Measurements from ENCODE around the gene SLC16A10.
"Not testable (repeated sequence)": the region's sequence is repeated elsewhere in the genome, so short reads cannot be mapped to it uniquely, and the experiment has no call there.

SLC16A10 gene

DNA sequence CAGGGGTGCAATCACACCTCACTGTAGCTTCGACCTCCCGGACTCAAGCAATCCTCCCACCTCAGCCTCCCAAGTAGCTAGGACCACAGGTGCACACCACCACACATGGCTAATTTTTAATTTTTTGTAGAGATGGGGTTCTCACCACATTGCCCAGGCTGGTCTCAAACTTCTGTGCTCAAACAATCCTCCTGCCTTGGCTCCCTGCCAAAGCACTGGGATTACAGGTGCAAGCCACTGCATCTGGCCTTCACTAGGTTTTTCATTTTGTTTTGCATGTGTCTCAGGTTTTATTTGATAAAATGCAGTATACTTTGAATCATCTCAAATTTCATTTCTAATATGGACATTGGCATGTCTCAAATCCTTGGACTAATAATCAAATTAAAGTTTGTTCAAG lies 98.7 kb downstream of the SLC16A10 start:
- DNase-seq (ENCODE audit: low spot score) = no peak

DNA sequence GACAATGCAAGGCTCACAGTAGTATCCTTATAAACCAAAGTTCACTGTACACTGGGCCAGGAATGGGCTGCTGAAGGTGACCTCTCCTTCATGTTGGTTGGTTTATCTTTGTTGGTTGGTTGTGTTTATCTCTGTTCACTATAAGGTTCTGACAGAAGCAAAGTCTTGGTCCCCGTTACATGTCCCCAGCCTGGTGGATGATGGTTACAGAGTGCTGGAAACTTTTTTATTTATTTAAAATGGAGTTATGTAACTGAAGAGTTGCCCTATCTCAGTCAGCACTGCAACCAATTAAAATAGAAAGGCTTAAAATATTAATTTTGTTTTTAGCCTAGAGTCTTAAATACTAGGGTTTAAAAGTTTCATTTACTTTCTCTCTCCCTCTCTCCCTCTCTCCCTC lies 100.6 kb downstream of the SLC16A10 start:
- DNase-seq (ENCODE audit: low spot score) = no peak

DNA sequence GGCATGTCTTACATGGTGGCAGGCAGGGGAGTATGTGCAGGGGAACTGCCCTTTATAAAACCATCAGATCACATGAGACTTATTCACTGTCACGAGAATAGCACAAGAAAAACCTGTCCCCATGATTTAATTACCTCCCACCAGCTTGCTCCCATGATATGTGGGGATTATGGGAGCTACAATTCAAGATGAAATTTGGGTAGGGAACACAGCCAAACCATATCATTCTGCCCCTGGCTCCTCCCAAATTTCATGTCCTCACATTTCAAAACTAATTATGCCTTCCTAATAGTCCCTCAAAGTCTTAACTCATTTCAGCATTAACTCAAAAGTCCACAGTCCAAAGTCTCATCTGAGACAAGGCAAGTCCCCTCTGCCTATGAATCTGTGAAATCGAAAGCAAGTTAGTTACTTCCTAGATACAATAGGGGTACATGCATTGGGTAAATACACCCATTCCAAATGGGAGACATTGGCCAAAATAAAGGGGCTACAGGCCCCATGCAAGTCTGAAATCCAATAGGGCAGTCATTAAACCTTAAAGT lies 102.4 kb downstream of the SLC16A10 start:
- DNase-seq (ENCODE audit: low spot score) = not testable (repeated sequence)

GRCh38 chr6:111190637-111191036 lies 103.3 kb downstream of the SLC16A10 start:
- DNase-seq (ENCODE audit: low spot score) = no peak

DNA sequence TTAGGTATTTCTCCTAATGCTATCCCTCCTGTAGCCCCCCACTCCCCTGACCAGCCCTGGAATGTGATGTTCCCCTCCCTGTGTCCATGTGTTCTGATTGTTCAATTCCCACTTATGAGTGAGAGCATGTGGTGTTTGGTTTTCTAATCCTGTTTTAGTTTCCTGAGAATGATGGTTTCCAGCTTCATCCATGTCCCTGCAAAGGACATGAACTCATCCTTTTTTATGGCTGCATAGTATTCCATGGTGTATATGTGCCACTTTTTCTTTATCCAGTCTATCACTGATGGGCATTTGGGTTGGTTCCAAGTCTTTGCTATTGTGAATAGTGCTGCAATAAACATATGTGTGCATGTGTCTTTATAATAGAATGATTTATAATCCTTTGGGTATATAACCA lies 103.8 kb downstream of the SLC16A10 start:
- DNase-seq (ENCODE audit: low spot score) = not testable (repeated sequence)

DNA sequence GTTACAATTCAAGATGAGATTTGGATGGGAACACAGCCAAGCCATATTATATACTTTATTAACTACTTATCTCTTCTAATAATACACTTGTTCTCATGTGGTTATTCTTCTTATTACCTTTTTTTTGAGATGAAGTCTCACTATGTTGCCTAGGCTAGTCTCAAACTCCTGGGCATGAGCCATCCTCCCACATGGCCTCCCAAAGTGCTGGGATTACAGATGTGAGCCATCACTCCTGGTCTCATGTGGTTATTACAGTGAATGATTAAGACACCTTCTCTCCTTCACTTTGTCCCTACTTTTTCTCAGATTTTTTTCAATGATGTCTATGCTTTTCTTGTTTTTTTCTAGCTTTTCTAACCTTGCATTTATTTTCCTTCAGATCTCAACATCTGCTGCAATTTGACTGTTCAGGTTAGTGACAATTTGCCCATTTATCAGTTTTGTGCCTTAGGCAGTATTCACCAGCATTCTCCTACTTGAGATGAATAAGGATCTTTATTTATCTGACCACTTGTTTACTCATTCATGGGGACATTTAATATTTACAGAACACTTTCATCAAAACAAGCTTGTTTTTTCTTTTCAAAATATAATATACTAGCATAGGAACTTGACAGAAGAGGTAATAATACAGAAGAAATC lies 105.7 kb downstream of the SLC16A10 start:
- DNase-seq (ENCODE audit: low spot score) = no peak

GRCh38 chr6:111195656-111196055 lies 108.4 kb downstream of the SLC16A10 start:
- no peak for DNase-seq (ENCODE audit: low spot score)

DNA sequence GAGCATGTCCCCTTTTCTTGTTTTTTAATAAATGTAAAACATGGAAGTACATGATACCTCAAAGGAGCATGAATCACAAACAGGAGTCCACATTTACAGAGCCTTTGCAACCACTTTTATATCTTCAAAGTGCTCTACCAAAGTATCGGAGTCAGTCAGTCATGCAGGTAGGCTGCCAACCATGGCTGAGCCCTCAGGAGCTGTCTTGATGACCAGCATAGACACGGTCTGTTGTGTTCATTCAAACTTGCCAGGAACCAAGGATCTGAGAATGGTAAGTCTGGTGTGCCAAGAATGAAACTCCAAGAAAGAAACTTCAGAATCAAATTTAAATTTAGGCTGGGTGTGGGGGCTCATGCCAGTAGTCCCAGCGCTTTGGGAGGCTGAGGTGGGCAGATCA lies 111.5 kb downstream of the SLC16A10 start:
- no peak for DNase-seq (ENCODE audit: low spot score)

DNA sequence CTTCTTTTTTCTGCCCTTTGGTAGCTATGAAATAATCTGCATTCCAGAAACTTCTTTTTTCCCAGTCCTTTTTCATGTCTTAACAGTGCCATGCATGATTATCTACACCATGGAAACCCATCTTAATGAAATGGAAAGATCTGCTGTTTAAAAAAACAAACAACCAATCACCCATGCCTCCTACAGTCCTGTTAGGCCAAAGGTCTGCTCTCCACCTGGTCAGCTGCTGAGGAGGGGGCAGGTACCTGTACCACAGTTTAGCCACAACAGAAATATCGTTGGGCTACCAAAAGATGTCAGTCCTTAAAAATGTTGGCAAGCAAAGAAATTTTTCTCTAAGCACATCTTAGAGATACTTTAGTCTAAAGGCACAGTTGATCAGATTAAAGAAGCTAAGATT lies 112.6 kb downstream of the SLC16A10 start:
- no peak for DNase-seq (ENCODE audit: low spot score)

DNA sequence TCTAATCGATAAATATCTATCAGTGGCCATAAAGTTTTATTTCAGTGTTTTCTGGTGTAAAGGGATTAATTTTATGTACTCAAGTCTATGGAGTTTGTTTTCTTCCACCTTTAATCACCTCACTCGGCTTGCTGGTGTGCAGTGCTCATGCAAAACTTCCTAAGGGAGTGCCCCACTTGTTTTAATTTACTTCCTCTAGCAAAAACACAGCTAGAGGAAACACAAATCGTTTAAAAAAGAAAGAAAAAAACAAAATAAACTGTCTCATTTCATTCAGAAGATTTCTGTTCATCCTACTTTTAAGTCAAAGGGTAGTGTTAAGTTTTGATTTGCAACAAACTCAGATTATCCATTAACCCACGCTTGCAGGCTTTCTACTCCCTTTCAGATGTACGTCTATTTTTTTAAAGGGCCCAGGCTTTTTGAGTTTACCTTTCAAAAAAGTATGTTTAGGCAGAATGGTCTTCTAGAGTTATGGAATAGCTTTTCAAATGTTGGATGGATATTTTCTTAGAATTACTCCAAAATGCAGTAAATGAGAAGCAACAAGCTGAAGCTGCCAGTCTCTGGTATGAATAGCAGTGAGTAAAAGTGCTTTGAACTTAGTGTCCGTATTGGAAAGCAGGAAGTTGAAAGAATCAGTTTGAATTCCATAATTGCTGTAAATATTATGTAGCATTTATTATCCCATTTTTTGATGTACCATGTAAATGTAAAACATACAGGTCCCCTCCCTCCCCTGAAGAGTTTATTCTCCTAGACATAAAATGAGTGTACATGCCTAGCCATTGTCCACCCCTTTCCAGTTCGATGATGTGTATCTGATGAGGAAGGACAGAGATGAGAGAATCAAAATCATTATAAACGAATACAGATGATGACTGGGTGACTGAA lies 113.3 kb downstream of the SLC16A10 start:
- DNase-seq (ENCODE audit: low spot score) = no peak

GRCh38 chr6:111201244-111201554 lies 113.9 kb downstream of the SLC16A10 start:
- DNase-seq (ENCODE audit: low spot score) = no peak

- no peak for DNase-seq (ENCODE audit: low spot score)
These were observed 114.5 kb downstream of the SLC16A10 start for GRCh38 chr6:111201764-111202163.

- DNase-seq (ENCODE audit: low spot score) = not testable (repeated sequence)
These were observed 116.2 kb downstream of the SLC16A10 start for GRCh38 chr6:111203539-111203938.

DNA sequence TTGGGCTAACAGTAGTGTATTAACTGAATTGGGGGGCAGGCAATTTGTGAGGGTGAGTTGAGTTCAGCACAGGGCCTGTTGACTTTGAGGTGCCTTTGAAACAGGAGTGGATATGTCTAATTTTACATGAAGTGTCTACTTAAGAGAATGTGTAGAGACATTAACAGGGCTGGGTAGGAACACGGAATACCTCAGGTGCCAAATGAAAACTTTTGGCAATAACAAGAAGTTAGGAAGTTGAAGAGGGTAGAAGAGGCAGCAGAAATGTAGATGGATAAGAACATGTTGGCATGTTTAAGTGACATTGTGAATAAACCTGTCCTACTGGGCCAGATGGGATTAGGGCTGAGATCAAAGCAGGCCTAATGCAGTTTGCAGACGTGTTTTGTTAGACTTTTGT lies 117.0 kb downstream of the SLC16A10 start:
- no peak for DNase-seq (ENCODE audit: low spot score)

- DNase-seq (ENCODE audit: low spot score) = no peak
These were observed 117.6 kb downstream of the SLC16A10 start for GRCh38 chr6:111204881-111205280.

- DNase-seq (ENCODE audit: low spot score) = no peak
These were observed 118.2 kb downstream of the SLC16A10 start for GRCh38 chr6:111205502-111205901.

GRCh38 chr6:111207141-111207858 lies 120.0 kb downstream of the SLC16A10 start:
- DNase-seq (ENCODE audit: low spot score) = no peak

- no peak for DNase-seq (ENCODE audit: low spot score)
These were observed 121.6 kb downstream of the SLC16A10 start for GRCh38 chr6:111208933-111209332.

DNA sequence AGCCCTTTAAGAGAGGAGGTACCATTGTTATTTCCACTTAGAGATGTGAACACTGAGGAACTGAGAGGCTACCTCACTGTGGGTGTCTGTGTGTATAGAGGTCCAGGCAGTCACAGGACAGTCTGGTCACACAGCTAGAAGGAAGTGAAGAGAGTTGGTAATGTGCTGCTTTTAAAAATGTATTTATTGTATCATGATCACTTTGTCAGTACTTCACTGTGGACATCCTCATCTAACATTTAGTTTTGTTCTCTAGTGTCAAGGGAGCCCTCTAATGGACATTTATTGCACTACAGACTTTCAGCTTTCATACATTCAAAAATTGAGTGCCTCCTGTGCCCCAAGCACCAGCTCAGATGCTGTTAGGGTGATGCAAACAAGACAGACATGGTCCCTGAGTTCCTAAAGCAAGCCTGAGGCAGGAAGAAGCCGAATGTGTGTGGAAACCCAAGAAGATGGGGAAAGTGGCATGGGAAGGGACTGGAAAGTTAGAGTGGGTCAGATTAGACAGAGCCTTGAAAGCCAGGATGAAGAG lies 123.0 kb downstream of the SLC16A10 start:
- DNase-seq (ENCODE audit: low spot score) = peak; percentile 83

DNA sequence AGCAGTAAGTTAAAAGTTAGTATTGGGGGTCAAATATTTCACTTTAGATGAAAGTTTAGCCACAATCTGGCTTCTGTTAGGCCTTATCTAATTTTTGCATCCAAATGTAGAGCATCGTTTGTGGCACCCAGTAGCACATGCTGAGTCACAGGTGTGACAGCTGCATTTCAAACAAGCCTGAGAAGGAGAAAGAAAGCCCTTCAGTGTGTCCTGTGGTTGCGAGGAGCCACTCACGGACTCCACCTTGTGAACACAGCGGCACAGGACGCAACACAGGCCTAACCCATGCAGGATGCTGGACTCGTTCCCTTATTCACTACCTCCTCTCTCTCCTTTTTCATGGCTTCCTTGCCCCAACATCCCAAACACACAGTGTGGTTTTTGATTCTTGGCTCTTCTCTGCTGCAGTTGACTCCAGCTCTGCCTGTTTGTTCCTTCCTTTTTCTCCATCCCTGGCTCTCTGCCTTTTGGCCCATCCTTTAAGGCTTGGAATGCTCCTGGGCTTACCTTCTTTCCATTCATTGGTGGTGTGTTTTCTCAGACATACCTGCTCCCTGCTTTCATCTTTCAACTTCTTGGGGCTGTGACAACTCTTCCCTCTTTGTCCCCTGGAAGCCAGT lies 124.2 kb downstream of the SLC16A10 start:
- DNase-seq (ENCODE audit: low spot score) = peak; percentile 11

DNA sequence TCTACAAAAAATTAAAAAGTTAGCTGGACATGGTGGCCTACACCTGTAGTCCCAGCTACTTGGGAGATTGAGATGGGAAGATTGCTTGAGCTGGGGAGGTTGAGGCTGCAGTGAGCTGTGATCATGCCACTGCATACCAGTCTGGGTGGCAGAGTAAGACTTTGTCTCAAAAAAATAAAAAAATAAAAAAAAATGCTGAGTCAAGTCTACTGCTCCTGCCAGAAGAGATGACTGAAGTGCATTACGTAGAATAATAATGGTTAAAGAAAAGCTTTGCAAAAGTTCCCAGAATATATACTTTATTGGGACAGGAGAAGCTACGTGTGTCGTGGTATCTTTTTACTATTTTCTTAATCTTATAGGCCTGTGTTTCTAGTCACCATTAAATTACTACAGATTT lies 125.3 kb downstream of the SLC16A10 start:
- no peak for DNase-seq (ENCODE audit: low spot score)

- no peak for DNase-seq (ENCODE audit: low spot score)
These were observed 127.8 kb downstream of the SLC16A10 start for GRCh38 chr6:111215131-111215530.
